Activated CD4-positive, alpha-beta T cell treated with anti-CD3 and anti-CD28 coated beads for 1 hour (primary cell): ENCODE measurements around the gene KNSTRN.

Experiments
- DNase-seq: peaks from one replicate; pipeline ENCODE4 v3.0.0-alpha.2; 2020

Gene KNSTRN

GRCh38 chr15:40346579-40347558, 35.7 kb upstream of the KNSTRN start:
- no peak for DNase-seq

GRCh38 chr15:40347559-40348473, 34.7 kb upstream of the KNSTRN start:
- DNase-seq = no peak

- no peak for DNase-seq
Measured at GRCh38 chr15:40348474-40348870, 34.0 kb upstream of the KNSTRN start.

GRCh38 chr15:40349163-40349562, 33.4 kb upstream of the KNSTRN start:
- DNase-seq = no peak

GRCh38 chr15:40352281-40352901, 30.1 kb upstream of the KNSTRN start:
- no peak for DNase-seq

GRCh38 chr15:40353697-40354096, 28.8 kb upstream of the KNSTRN start:
- no peak for DNase-seq

GRCh38 chr15:40354408-40355171, 27.9 kb upstream of the KNSTRN start:
- no peak for DNase-seq

GRCh38 chr15:40355976-40356585, 26.4 kb upstream of the KNSTRN start:
- no peak for DNase-seq

GRCh38 chr15:40357246-40357645, 25.3 kb upstream of the KNSTRN start:
- no peak for DNase-seq

- DNase-seq = peak; percentile 85
Measured at GRCh38 chr15:40357723-40358470, 24.6 kb upstream of the KNSTRN start, which contains the start of gene DISP2. Gene DISP2, plus strand, starts transcription at chr15:40358219. Its CDS starts 103 bp downstream, at chr15:40358322.

- no peak for DNase-seq
Measured at GRCh38 chr15:40358471-40359353, 23.8 kb upstream of the KNSTRN start.

- DNase-seq = no peak
Measured at GRCh38 chr15:40360015-40360414, 22.5 kb upstream of the KNSTRN start.

GRCh38 chr15:40361640-40362039, 20.9 kb upstream of the KNSTRN start:
- no peak for DNase-seq

- DNase-seq = no peak
Measured at GRCh38 chr15:40363611-40364010, 18.9 kb upstream of the KNSTRN start.

- DNase-seq = no peak
Measured at GRCh38 chr15:40364251-40364650, 18.3 kb upstream of the KNSTRN start.

- no peak for DNase-seq
Measured at GRCh38 chr15:40365016-40365415, 17.5 kb upstream of the KNSTRN start.

- DNase-seq = no peak
Measured at GRCh38 chr15:40365624-40366456, 16.7 kb upstream of the KNSTRN start.

- DNase-seq = no peak
Measured at GRCh38 chr15:40366457-40367370, 15.8 kb upstream of the KNSTRN start.
